H1 (cell line): ENCODE measurements around the gene HSPA6. TPM values are rescaled to one million over a fixed set of nuclear protein-coding genes. Genes with fewer than 3 reads are reported as not detected.
"Not testable (repeated sequence)": the region's sequence is repeated elsewhere in the genome, so short reads cannot be mapped to it uniquely, and the experiment has no call there.

Experiments used
- CTCF ChIA-PET: fragments of 300-600 bp; sonication (Branson Sonifier 250); formaldehyde crosslinking; loops from one replicate; lab custom pipeline; 2021; ENCODE audit not compliant: partially characterized antibody; lab: Charles Lee
- POLR2A ChIA-PET: fragments of 300-600 bp; sonication (Branson Sonifier 250); formaldehyde crosslinking; loops from one replicate; lab custom pipeline; 2021; ENCODE audit warnings: inconsistent platforms; ENCODE audit not compliant: partially characterized antibody; lab: Charles Lee
- DNase-seq, 2 experiments: peaks; one replicate each; pipeline versions ENCODE4 v3.0.0 to v3.0.0-alpha.2; 2010 to 2022; ENCODE audit warnings: low spot score in 2 of 2, low read depth in 1 of 2, mixed read lengths in 1 of 2
- FAIRE-seq: peaks from 2 replicates; lab custom pipeline; 2011; peaks lifted over from hg19 to GRCh38; lab: Jason Lieb, UNC
- H2AFZ ChIP-seq: 2 replicates; pipeline ENCODE4 v1.8.1; 2012; ENCODE audit warnings: low read length, inconsistent platforms
- H2AK5ac ChIP-seq: 2 replicates; pipeline ENCODE4 v1.6.1; 2013; ENCODE audit warnings: low read depth, low read length
- H2BK120ac ChIP-seq: replicated peaks from 2 replicates; pipeline ENCODE3; 2013; ENCODE audit warnings: low read depth, low read length, inconsistent platforms
- H2BK12ac ChIP-seq: 2 replicates; pipeline ENCODE4 v1.6.1; 2013; ENCODE audit warnings: low read depth, low read length
- H2BK15ac ChIP-seq: 2 replicates; pipeline ENCODE4 v1.6.1; 2013; ENCODE audit warnings: low read length
- H2BK20ac ChIP-seq: 2 replicates; pipeline ENCODE4 v1.6.1; 2013; ENCODE audit warnings: low read length
- H2BK5ac ChIP-seq: 2 replicates; pipeline ENCODE4 v1.6.1; 2013; ENCODE audit warnings: low read depth, low read length
- H3K14ac ChIP-seq: 2 replicates; pipeline ENCODE4 v1.6.1; 2013; ENCODE audit warnings: inconsistent platforms; ENCODE audit not compliant: insufficient read length
- H3K18ac ChIP-seq: 2 replicates; pipeline ENCODE4 v1.6.1; 2013; ENCODE audit warnings: low read length; ENCODE audit errors: extremely low read depth
- H3K23ac ChIP-seq: 2 replicates; pipeline ENCODE4 v1.6.1; 2013; ENCODE audit warnings: inconsistent platforms; ENCODE audit not compliant: insufficient read length
- H3K23me2 ChIP-seq: 2 replicates; pipeline ENCODE4 v1.6.1; 2013; ENCODE audit warnings: low read depth, low read length
- H3K27ac ChIP-seq: 2 replicates; pipeline ENCODE4 v1.6.1; 2011; ENCODE audit warnings: low read depth, low read length, inconsistent platforms
- H3K27me3 ChIP-seq, 4 experiments: replicated peaks in 1 of 4; 1 replicate in 1 of 4; 2 replicates in 3 of 4; pipeline versions ENCODE4 v1.6.1 to v1.8.1; 2011 to 2013; ENCODE audit warnings: low read length in 3 of 4, mild to moderate bottlenecking in 3 of 4, inconsistent platforms in 2 of 4, mixed read lengths in 2 of 4, moderate library complexity in 1 of 4; ENCODE audit not compliant: control insufficient read depth in 3 of 4, insufficient read depth in 3 of 4; ENCODE audit errors: extremely low read depth in 1 of 4
- H3K36me3 ChIP-seq, 4 experiments: 2 replicates each; pipeline versions ENCODE4 v1.6.1 to v1.8.1; 2011 to 2013; ENCODE audit warnings: mild to moderate bottlenecking in 4 of 4, low read length in 3 of 4, moderate library complexity in 2 of 4, control low read depth in 1 of 4, inconsistent platforms in 1 of 4; ENCODE audit not compliant: insufficient read depth in 4 of 4, control insufficient read depth in 2 of 4
- H3K4ac ChIP-seq: replicated peaks from 2 replicates; pipeline ENCODE3; 2013; ENCODE audit warnings: low read length, low read depth, mixed read lengths, inconsistent platforms; ENCODE audit not compliant: insufficient read length
- H3K4me1 ChIP-seq, 4 experiments: replicated peaks in 1 of 4; 1 replicate in 1 of 4; 2 replicates in 3 of 4; pipeline versions ENCODE4 v1.6.1 to v1.8.1; 2011 to 2013; ENCODE audit warnings: low read length in 3 of 4, inconsistent platforms in 2 of 4, mixed read lengths in 1 of 4; ENCODE audit not compliant: insufficient read depth in 4 of 4, control insufficient read depth in 3 of 4
- H3K4me2 ChIP-seq, 2 experiments: 2 replicates each; pipeline versions ENCODE4 v1.6.1 to v1.8.1; 2011 to 2013; ENCODE audit warnings: low read depth in 2 of 2, low read length in 2 of 2, control low read depth in 1 of 2, inconsistent platforms in 1 of 2, mild to moderate bottlenecking in 1 of 2; ENCODE audit not compliant: insufficient read depth in 1 of 2
- H3K4me3 ChIP-seq, 4 experiments: fragments of 200-600, 300-600 bp in 1 of 4; sonication (generic), shearing (Covaris generic), sonication (Bioruptor Twin) in 1 of 4; 2 replicates each; pipeline versions ENCODE4 v1.5.1 to v1.8.1; 2011 to 2016; ENCODE audit warnings: low read length in 4 of 4, low read depth in 3 of 4, control low read depth in 2 of 4, inconsistent platforms in 2 of 4, mild to moderate bottlenecking in 2 of 4, mixed read lengths in 1 of 4, moderate library complexity in 1 of 4; ENCODE audit not compliant: insufficient read depth in 2 of 4; ENCODE audit errors: extremely low read depth in 1 of 4
- H3K56ac ChIP-seq: replicated peaks from 2 replicates; pipeline ENCODE3; 2013; ENCODE audit warnings: low read depth, mild to moderate bottlenecking, mixed read lengths, low read length, inconsistent platforms; ENCODE audit not compliant: insufficient read length
- H3K79me1 ChIP-seq: 2 replicates; pipeline ENCODE4 v1.6.1; 2013; ENCODE audit warnings: low read depth, low read length, control low read depth
- H3K79me2 ChIP-seq, 2 experiments: 2 replicates each; pipeline versions ENCODE4 v1.6.1 to v1.8.1; 2012 to 2013; ENCODE audit warnings: low read length in 2 of 2, mild to moderate bottlenecking in 2 of 2, inconsistent platforms in 1 of 2; ENCODE audit not compliant: insufficient read depth in 2 of 2, control insufficient read depth in 1 of 2
- H3K9ac ChIP-seq, 4 experiments: replicated peaks in 1 of 4; 1 replicate in 1 of 4; 2 replicates in 3 of 4; pipeline versions ENCODE4 v1.6.1 to v1.8.1; 2011 to 2013; ENCODE audit warnings: low read depth in 3 of 4, low read length in 3 of 4, control low read depth in 2 of 4, mild to moderate bottlenecking in 2 of 4, moderate library complexity in 2 of 4, inconsistent platforms in 1 of 4; ENCODE audit errors: extremely low read depth in 1 of 4
- H3K9me3 ChIP-seq, 2 experiments: 2 replicates each; pipeline versions ENCODE4 v1.6.1 to v1.8.1; 2012 to 2013; ENCODE audit warnings: mild to moderate bottlenecking in 2 of 2, moderate library complexity in 2 of 2, control low read depth in 1 of 2, inconsistent platforms in 1 of 2, low read depth in 1 of 2, low read length in 1 of 2, mixed read lengths in 1 of 2; ENCODE audit not compliant: insufficient read depth in 2 of 2
- H4K20me1 ChIP-seq, 2 experiments: replicated peaks in 1 of 2; 2 replicates each; pipeline versions ENCODE3 to v1.8.1; 2011 to 2013; ENCODE audit warnings: inconsistent platforms in 2 of 2, low read length in 2 of 2, mild to moderate bottlenecking in 1 of 2; ENCODE audit not compliant: insufficient read depth in 2 of 2, control insufficient read depth in 1 of 2
- H4K5ac ChIP-seq: 2 replicates; pipeline ENCODE4 v1.6.1; 2013; ENCODE audit warnings: low read length, low read depth, mixed read lengths, inconsistent platforms; ENCODE audit not compliant: insufficient read length
- H4K8ac ChIP-seq: 2 replicates; pipeline ENCODE4 v1.8.0; 2013; ENCODE audit warnings: mild to moderate bottlenecking, moderate library complexity, low read length, inconsistent platforms; ENCODE audit not compliant: insufficient read depth; ENCODE audit errors: extremely low read depth
- H4K91ac ChIP-seq: replicated peaks from 2 replicates; pipeline ENCODE3; 2013; ENCODE audit warnings: low read length, mixed read lengths, inconsistent platforms; ENCODE audit not compliant: insufficient read length
- WGBS, 2 experiments: shearing (Covaris generic) in 1 of 2; methylation state at CpG; one replicate each; pipeline versions ENCODE4 v1.1.6 to v1.1.7; 2013 to 2015; ENCODE audit warnings: low lambda C conversion rate in 2 of 2, mixed read lengths in 2 of 2, inconsistent platforms in 1 of 2, low coverage in 1 of 2, missing lambda C conversion rate in 1 of 2; ENCODE audit not compliant: insufficient replicate concordance in 2 of 2, insufficient coverage in 1 of 2, insufficient read length in 1 of 2; ENCODE audit errors: extremely low coverage in 1 of 2, missing lambda C conversion rate in 1 of 2; 5-methylcytosine and 5-hydroxymethylcytosine counted together
- polyA plus RNA-seq, 7 experiments: library from polyadenylated mRNA; depleted of rRNA in 3 of 7; stranded (reverse) in 5 of 7; unstranded in 2 of 7; fragments of >200 nt in 5 of 7; fragments of 200-250 nt in 2 of 7; gene quantifications; 1 replicate in 5 of 7; 2 replicates in 1 of 7; 4 replicates in 1 of 7; pipeline versions ENCODE4 v1.2.1 to v1.2.3, GENCODE V29; 2011 to 2013; ENCODE audit warnings: missing spikeins in 2 of 7, mixed read lengths in 2 of 7
- total RNA-seq: library from RNA; stranded (reverse); fragmentation: NEBNext Ultra II Directional; extraction: Animal tissue kit (Norgen Biotek cat#: 25700); gene quantifications from 2 replicates; pipeline ENCODE4 v1.2.1, GENCODE V29; 2021

HSPA6 gene
- total and polyA plus RNA-seq, 2 of the 8 experiments (the other 6 are each of a cell fraction or from before 2014, with no cell fraction given): 0.06 to 0.15 TPM

GRCh38 chr1:161550942-161551341 lies 26.6 kb downstream of the HSPA6 start:
- POLR2A ChIA-PET, H2BK12ac ChIP-seq, CTCF ChIA-PET: not testable (repeated sequence)

DNA sequence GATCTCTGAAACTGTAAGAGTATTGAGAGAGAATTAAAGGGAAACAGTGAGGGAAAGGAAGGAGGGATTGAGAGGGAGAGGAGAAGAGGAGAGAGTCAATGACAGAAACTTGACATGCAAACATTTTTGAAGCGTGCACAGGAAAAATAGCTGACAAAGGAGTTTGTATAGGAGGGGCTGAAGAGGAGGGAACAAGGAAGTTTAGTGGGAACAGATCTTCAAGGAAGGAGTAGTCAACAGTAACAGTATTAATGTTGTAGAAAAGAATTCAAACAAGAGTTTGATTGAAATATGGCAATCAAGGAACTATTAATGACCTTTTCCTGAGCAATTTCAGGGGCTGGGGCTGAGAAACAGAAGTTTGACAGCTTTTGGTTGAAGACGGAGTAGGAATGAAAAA lies 29.3 kb downstream of the HSPA6 start:
- DNase-seq, H2BK12ac ChIP-seq, H3K36me3 ChIP-seq, H3K4me2 ChIP-seq, H3K27ac ChIP-seq, H2BK15ac ChIP-seq, FAIRE-seq, H4K91ac ChIP-seq, H3K14ac ChIP-seq, H3K56ac ChIP-seq, H3K9me3 ChIP-seq, H3K79me1 ChIP-seq, H3K4me1 ChIP-seq, H3K23ac ChIP-seq, H4K5ac ChIP-seq, H3K18ac ChIP-seq, H4K20me1 ChIP-seq, H2AFZ ChIP-seq, H2BK5ac ChIP-seq, H2BK120ac ChIP-seq, POLR2A ChIA-PET, H4K8ac ChIP-seq, H2BK20ac ChIP-seq, CTCF ChIA-PET, H3K27me3 ChIP-seq, H3K79me2 ChIP-seq, H3K9ac ChIP-seq, H3K23me2 ChIP-seq, H2AK5ac ChIP-seq, H3K4ac ChIP-seq, H3K4me3 ChIP-seq: not testable (repeated sequence)
- WGBS, 2 experiments: 73% methylated on average over 1 of the region's 2 CpGs; no CpG with 5 or more reads in 1 of the 2 experiments

More at GRCh38 chr1:161550942-161551341, 26.6 kb downstream of the HSPA6 start:
- H3K23me2 ChIP-seq, H3K9me3 ChIP-seq, FAIRE-seq, H3K79me1 ChIP-seq, H4K5ac ChIP-seq, H2AFZ ChIP-seq, H3K4me3 ChIP-seq, H3K23ac ChIP-seq, DNase-seq, H3K9ac ChIP-seq, H3K18ac ChIP-seq, H3K4me2 ChIP-seq, H2AK5ac ChIP-seq, H4K91ac ChIP-seq, H2BK20ac ChIP-seq, H2BK5ac ChIP-seq, H3K36me3 ChIP-seq, H3K56ac ChIP-seq, H3K79me2 ChIP-seq, H3K14ac ChIP-seq, H3K4ac ChIP-seq, H4K20me1 ChIP-seq, H2BK15ac ChIP-seq, H3K27me3 ChIP-seq, H3K4me1 ChIP-seq, H3K27ac ChIP-seq, H2BK120ac ChIP-seq, H4K8ac ChIP-seq: not testable (repeated sequence)
- WGBS, 2 experiments: 82% methylated on average over 5 of the region's 5 CpGs; no CpG with 5 or more reads in 1 of the 2 experiments
